Astrocyte (in vitro differentiated cells and primary cell): ENCODE measurements around the gene PDE6B. TPM values are rescaled to one million over a fixed set of nuclear protein-coding genes. Genes with fewer than 3 reads are reported as not detected.

Experiments used
- DNase-seq: peaks from one replicate; pipeline ENCODE4 v3.0.0-alpha.2; 2010; ENCODE audit warnings: low read depth
- FAIRE-seq: peaks from 2 replicates; lab custom pipeline; 2011; peaks lifted over from hg19 to GRCh38; lab: Jason Lieb, UNC
- H2AFZ ChIP-seq: 2 replicates; pipeline ENCODE4 v1.6.0; 2012; ENCODE audit warnings: low read depth, low read length, inconsistent platforms
- H3K27ac ChIP-seq: 2 replicates; pipeline ENCODE4 v1.5.1; 2011; ENCODE audit warnings: low read depth, low read length, inconsistent platforms
- H3K27me3 ChIP-seq: 2 replicates; pipeline ENCODE4 v1.6.0; 2011; ENCODE audit warnings: low read length, inconsistent platforms; ENCODE audit not compliant: insufficient read depth
- H3K36me3 ChIP-seq: 2 replicates; pipeline ENCODE4 v1.5.1; 2011; ENCODE audit warnings: low read length, inconsistent platforms; ENCODE audit not compliant: insufficient read depth
- H3K4me1 ChIP-seq: 2 replicates; pipeline ENCODE4 v1.5.1; 2011; ENCODE audit warnings: low read length, inconsistent platforms; ENCODE audit not compliant: insufficient read depth
- H3K4me2 ChIP-seq: 2 replicates; pipeline ENCODE4 v1.6.0; 2012; ENCODE audit warnings: low read length, inconsistent platforms
- H3K4me3 ChIP-seq: 2 replicates; pipeline ENCODE4 v1.5.1; 2011; ENCODE audit warnings: low read depth, mild to moderate bottlenecking, low read length, inconsistent platforms; ENCODE audit not compliant: insufficient read depth
- H3K79me2 ChIP-seq: 2 replicates; pipeline ENCODE4 v1.6.0; 2012; ENCODE audit warnings: mild to moderate bottlenecking, low read length, inconsistent platforms; ENCODE audit not compliant: insufficient read depth
- H3K9ac ChIP-seq: 2 replicates; pipeline ENCODE4 v1.6.0; 2012; ENCODE audit warnings: mild to moderate bottlenecking, low read length, inconsistent platforms
- H3K9me3 ChIP-seq: 2 replicates; pipeline ENCODE4 v1.5.1; 2012; ENCODE audit warnings: low read depth, mild to moderate bottlenecking, low read length, inconsistent platforms; ENCODE audit not compliant: insufficient read depth
- H4K20me1 ChIP-seq: 2 replicates; pipeline ENCODE4 v1.6.0; 2012; ENCODE audit warnings: low read length, inconsistent platforms; ENCODE audit not compliant: insufficient read depth
- H3K27ac Mint-ChIP-seq: one replicate; pipeline ENCODE4 v1.8.0; 2021; ENCODE audit warnings: mild to moderate bottlenecking, mixed read lengths; ENCODE audit not compliant: unreplicated experiment
- H3K27me3 Mint-ChIP-seq: one replicate; pipeline ENCODE4 v1.8.0; 2021; ENCODE audit warnings: low read depth, mixed read lengths; ENCODE audit not compliant: unreplicated experiment
- H3K36me3 Mint-ChIP-seq: one replicate; pipeline ENCODE4 v1.8.0; 2021; ENCODE audit warnings: low read depth, mixed read lengths; ENCODE audit not compliant: unreplicated experiment
- H3K4me1 Mint-ChIP-seq: one replicate; pipeline ENCODE4 v1.8.0; 2021; ENCODE audit warnings: low read depth, mixed read lengths; ENCODE audit not compliant: unreplicated experiment
- H3K4me3 Mint-ChIP-seq: one replicate; pipeline ENCODE4 v1.8.0; 2021; ENCODE audit warnings: mild to moderate bottlenecking, moderate library complexity, mixed read lengths; ENCODE audit not compliant: unreplicated experiment
- H3K9me3 Mint-ChIP-seq: one replicate; pipeline ENCODE4 v1.8.0; 2021; ENCODE audit warnings: mild to moderate bottlenecking, mixed read lengths; ENCODE audit not compliant: unreplicated experiment
- CTCF ChIP-seq: IDR thresholded peaks from 2 replicates; pipeline ENCODE4 v1.5.1; 2011; ENCODE audit warnings: low read depth, mild to moderate bottlenecking, inconsistent platforms, low read length, moderate library complexity; ENCODE audit not compliant: insufficient read depth
- EZH2 ChIP-seq: IDR thresholded peaks from 2 replicates; pipeline ENCODE4 v1.6.1; 2012; ENCODE audit warnings: mild to moderate bottlenecking, low read length, inconsistent platforms; ENCODE audit not compliant: insufficient read depth
- total RNA-seq: library from RNA; stranded (reverse); gene quantifications from 2 replicates; pipeline ENCODE4 v1.2.1, GENCODE V29; 2021

Gene PDE6B
- total RNA-seq, 1 donor from 2014 or later: 2.8 TPM

DNA sequence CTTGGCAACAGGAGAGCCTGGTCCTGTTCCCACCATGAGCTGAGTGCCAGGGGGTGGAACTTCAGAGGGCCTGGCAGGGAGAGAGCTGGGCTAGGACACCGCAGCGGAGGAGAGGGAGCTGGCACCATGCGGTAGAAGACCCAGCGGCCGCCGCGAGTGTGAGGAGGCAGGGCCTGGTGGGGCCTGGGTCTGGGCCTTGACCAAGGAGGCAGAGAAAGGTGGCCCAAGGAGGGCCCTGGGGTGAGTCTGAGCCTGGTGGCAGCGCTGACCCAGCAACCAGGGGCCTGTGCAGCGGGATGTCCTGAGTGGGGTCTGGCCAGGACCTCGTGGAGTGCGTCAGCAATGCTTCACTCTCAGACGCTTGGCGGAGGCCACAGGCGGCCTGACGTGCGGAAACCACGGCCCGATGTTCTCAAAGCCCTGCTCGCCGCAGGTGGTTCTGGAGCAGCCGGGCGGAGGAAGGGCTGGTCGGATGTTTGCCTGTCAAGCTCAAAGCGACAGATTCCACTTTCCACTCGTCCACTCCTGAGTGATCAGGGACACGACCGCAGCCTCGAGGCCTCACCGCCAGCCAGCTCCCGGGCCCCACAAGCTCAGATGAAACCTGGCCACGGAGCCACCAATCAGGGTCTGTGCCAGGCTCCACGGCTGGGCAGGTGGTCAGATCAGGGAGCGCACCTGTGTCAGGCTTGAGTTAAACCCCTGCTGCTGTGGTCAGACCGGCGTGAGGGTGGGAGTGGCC is 27.9 kb downstream of the PDE6B start:
- Histone ChIP-seq H3K4me2 (no peak overlapping the region), H3K4me3 (no peak overlapping the region), H3K27ac (no peak overlapping the region), H3K4me1 (no peaks in the 10 kb centered on the region), H2AFZ (no peak overlapping the region), H3K79me2 (no peaks in the 10 kb centered on the region), H3K9me3 (peaks cover 2% of the 10 kb centered on the region), H3K9ac (no peak overlapping the region), H3K27me3 (peaks cover 4% of the 10 kb centered on the region), H3K36me3 (no peaks in the 10 kb centered on the region), H4K20me1 (no peaks in the 10 kb centered on the region)
- H3K36me3 Mint-ChIP-seq: no peaks in the 10 kb centered on the region
- H3K4me3 Mint-ChIP-seq: no peak overlapping the region
- no peaks in the 10 kb centered on the region for H3K4me1 Mint-ChIP-seq
- H3K27ac Mint-ChIP-seq: no peak overlapping the region
- peaks cover 21% of the 10 kb centered on the region for H3K27me3 Mint-ChIP-seq
- TF ChIP-seq EZH2 (no peak), CTCF (no peak)
- peaks cover 3% of the 10 kb centered on the region for H3K9me3 Mint-ChIP-seq
- no peak for FAIRE-seq
- DNase-seq: no peak

DNA sequence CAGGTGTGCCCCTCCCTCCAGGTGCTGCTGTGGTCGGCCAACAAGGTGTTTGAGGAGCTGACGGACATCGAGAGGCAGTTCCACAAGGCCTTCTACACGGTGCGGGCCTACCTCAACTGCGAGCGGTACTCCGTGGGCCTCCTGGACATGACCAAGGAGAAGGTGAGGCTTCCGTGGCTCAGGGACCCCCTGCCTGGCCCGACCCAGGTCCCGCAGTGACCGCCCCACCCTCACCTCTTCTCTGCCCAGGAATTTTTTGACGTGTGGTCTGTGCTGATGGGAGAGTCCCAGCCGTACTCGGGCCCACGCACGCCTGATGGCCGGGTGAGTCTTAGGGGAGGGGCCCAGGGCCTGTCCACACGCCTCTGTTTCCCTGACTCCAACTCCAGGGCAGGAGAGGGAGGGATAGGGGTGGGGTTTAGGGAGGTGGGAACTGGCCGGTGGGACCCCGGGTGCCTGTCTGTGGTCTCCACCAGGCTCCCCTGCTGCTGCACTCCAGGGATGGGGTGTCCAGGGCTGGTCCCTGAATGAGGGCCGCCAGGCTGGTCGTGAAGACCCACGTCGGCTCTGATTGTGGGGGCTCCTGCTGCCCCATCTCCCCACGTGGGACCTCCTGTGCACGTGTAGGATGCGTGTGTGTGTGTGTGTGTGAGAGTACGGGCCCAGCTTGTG is 28.6 kb downstream of the PDE6B start:
- Mint-ChIP-seq H3K36me3 (no peaks in the 10 kb centered on the region), H3K4me1 (no peaks in the 10 kb centered on the region), H3K27ac (no peak overlapping the region), H3K27me3 (peaks cover 21% of the 10 kb centered on the region), H3K4me3 (no peak overlapping the region), H3K9me3 (peaks cover 3% of the 10 kb centered on the region)
- Histone ChIP-seq H2AFZ (no peak overlapping the region), H3K4me1 (no peaks in the 10 kb centered on the region), H3K4me3 (no peak overlapping the region), H3K27me3 (peaks cover 4% of the 10 kb centered on the region), H3K9ac (no peak overlapping the region), H3K36me3 (no peaks in the 10 kb centered on the region), H3K79me2 (no peaks in the 10 kb centered on the region), H3K9me3 (peaks cover 8% of the 10 kb centered on the region), H3K27ac (no peak overlapping the region), H3K4me2 (no peak overlapping the region), H4K20me1 (no peaks in the 10 kb centered on the region)
- no peak for TF ChIP-seq EZH2
- TF ChIP-seq CTCF: no peak
- DNase-seq: no peak
- no peak for FAIRE-seq

DNA sequence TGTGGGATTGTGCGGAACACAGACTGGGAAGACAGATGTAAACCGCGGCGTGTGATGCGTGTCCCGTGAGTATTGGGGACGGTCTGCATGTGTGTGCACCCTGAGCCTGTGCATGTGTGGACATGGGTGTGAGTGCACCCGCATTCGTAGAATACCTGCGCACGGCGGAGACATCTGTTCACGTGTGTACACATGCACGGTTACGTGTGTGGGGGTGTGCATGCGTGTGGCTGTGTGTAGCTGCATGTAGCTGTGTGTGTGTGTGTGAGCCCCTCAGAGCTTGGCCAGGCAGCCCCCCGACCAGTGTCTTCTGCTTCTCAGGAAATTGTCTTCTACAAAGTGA is 29.1 kb downstream of the PDE6B start:
- Histone ChIP-seq H3K4me2 (no peak overlapping the region), H3K36me3 (no peaks in the 10 kb centered on the region), H3K79me2 (no peaks in the 10 kb centered on the region), H4K20me1 (no peaks in the 10 kb centered on the region), H3K4me3 (no peak overlapping the region), H3K4me1 (no peaks in the 10 kb centered on the region), H3K27me3 (peaks cover 4% of the 10 kb centered on the region), H3K9me3 (peaks cover 13% of the 10 kb centered on the region), H2AFZ (no peak overlapping the region), H3K27ac (no peak overlapping the region), H3K9ac (no peak overlapping the region)
- H3K27me3 Mint-ChIP-seq: peaks cover 22% of the 10 kb centered on the region
- H3K9me3 Mint-ChIP-seq: peaks cover 3% of the 10 kb centered on the region
- DNase-seq (no peak), FAIRE-seq (no peak)
- no peak overlapping the region for H3K4me3 Mint-ChIP-seq
- no peaks in the 10 kb centered on the region for H3K36me3 Mint-ChIP-seq
- H3K27ac Mint-ChIP-seq: no peak overlapping the region
- TF ChIP-seq EZH2: no peak
- no peaks in the 10 kb centered on the region for H3K4me1 Mint-ChIP-seq
